Endodermal cell (in vitro differentiated cells): Measurements from ENCODE around the gene CAMSAP1. TPM values are rescaled to one million over a fixed set of nuclear protein-coding genes. Genes with fewer than 3 reads are reported as not detected.
A peak's percentile ranks its signal among the peaks of the same experiment; 100 is the strongest.

Experiments
- DNase-seq: peaks from one replicate; pipeline ENCODE4 v3.0.0-alpha.2; 2017
- H3K27ac ChIP-seq: 2 replicates; pipeline ENCODE4 v1.5.1; 2013; ENCODE audit warnings: mild to moderate bottlenecking, low read depth, low read length, moderate library complexity
- H3K27me3 ChIP-seq: 2 replicates; pipeline ENCODE4 v1.6.1; 2013; ENCODE audit warnings: mild to moderate bottlenecking, low read length, moderate library complexity; ENCODE audit not compliant: insufficient read depth, control insufficient read depth, poor library complexity, severe bottlenecking
- H3K36me3 ChIP-seq: 2 replicates; pipeline ENCODE4 v1.7.0; 2013; ENCODE audit warnings: mild to moderate bottlenecking, low read length, moderate library complexity; ENCODE audit not compliant: control insufficient read depth, insufficient read depth
- H3K4me1 ChIP-seq: one replicate; pipeline ENCODE4 v1.7.0; 2013; ENCODE audit warnings: low read length; ENCODE audit not compliant: control insufficient read depth, insufficient read depth
- H3K4me3 ChIP-seq: 2 replicates; pipeline ENCODE4 v1.5.1; 2013; ENCODE audit warnings: mild to moderate bottlenecking, low read length, moderate library complexity
- H3K9ac ChIP-seq: 2 replicates; pipeline ENCODE4 v1.6.1; 2013; ENCODE audit warnings: mild to moderate bottlenecking, low read length, moderate library complexity; ENCODE audit not compliant: poor library complexity, severe bottlenecking; ENCODE audit errors: extremely low read depth
- H3K9me3 ChIP-seq: 2 replicates; pipeline ENCODE4 v1.6.1; 2013; ENCODE audit warnings: mild to moderate bottlenecking, low read length, moderate library complexity; ENCODE audit not compliant: control insufficient read depth
- H3K27ac Mint-ChIP-seq: 2 replicates; pipeline ENCODE4 v1.8.0; 2020; ENCODE audit warnings: mixed read lengths
- H3K27me3 Mint-ChIP-seq: 2 replicates; pipeline ENCODE4 v1.8.0; 2021; ENCODE audit warnings: mild to moderate bottlenecking, mixed read lengths; ENCODE audit not compliant: insufficient read depth
- H3K36me3 Mint-ChIP-seq: 2 replicates; pipeline ENCODE4 v1.8.0; 2020; ENCODE audit warnings: low read depth, mixed read lengths
- H3K4me1 Mint-ChIP-seq: 2 replicates; pipeline ENCODE4 v1.8.0; 2020; ENCODE audit warnings: mixed read lengths
- H3K4me3 Mint-ChIP-seq: 2 replicates; pipeline ENCODE4 v1.8.0; 2020; ENCODE audit warnings: mild to moderate bottlenecking, moderate library complexity, mixed read lengths
- H3K9me3 Mint-ChIP-seq: 2 replicates; pipeline ENCODE4 v1.8.0; 2020; ENCODE audit warnings: mild to moderate bottlenecking, mixed read lengths
- WGBS, 2 experiments: methylation state at CpG; one replicate each; pipeline versions ENCODE4 v1.1.5 to v1.1.7; 2013; ENCODE audit warnings: missing lambda C conversion rate in 2 of 2, mixed read lengths in 1 of 2; ENCODE audit not compliant: insufficient coverage in 1 of 2, insufficient read length in 1 of 2; 5-methylcytosine and 5-hydroxymethylcytosine counted together
- total RNA-seq, 2 donors: library from RNA; stranded (reverse); fragmentation: NEBNext Ultra II Directional in 1 of 2; extraction: Animal tissue kit (Norgen Biotek cat#: 25700) in 1 of 2; gene quantifications; 2 replicates in 1 of 2; 3 replicates in 1 of 2; pipeline ENCODE4 v1.2.1, GENCODE V29; 2021
- TF ChIP-seq, protein P1 (sequence below): fragments of 200-600 bp; sonication (generic); conservative IDR thresholded peaks from 2 replicates; pipeline ENCODE4 v1.5.0; 2021; ENCODE audit warnings: antibody characterized with exemption, mild to moderate bottlenecking

The CAMSAP1 gene
- total RNA-seq, 2 donors from 2014 or later = 40.1 to 43.1 TPM

- Histone ChIP-seq H3K9ac (no peak overlapping the region), H3K27me3 (no peaks in the 10 kb centered on the region), H3K36me3 (peaks cover 78% of the 10 kb centered on the region), H3K9me3 (no peaks in the 10 kb centered on the region), H3K4me1 (no peaks in the 10 kb centered on the region), H3K27ac (no peak overlapping the region), H3K4me3 (no peak overlapping the region)
- Mint-ChIP-seq H3K36me3 (peaks cover 92% of the 10 kb centered on the region), H3K27ac (peak overlapping the region; percentile 72), H3K27me3 (no peaks in the 10 kb centered on the region), H3K4me3 (no peak overlapping the region), H3K4me1 (no peaks in the 10 kb centered on the region), H3K9me3 (no peaks in the 10 kb centered on the region)
- TF ChIP-seq, protein P1, sequence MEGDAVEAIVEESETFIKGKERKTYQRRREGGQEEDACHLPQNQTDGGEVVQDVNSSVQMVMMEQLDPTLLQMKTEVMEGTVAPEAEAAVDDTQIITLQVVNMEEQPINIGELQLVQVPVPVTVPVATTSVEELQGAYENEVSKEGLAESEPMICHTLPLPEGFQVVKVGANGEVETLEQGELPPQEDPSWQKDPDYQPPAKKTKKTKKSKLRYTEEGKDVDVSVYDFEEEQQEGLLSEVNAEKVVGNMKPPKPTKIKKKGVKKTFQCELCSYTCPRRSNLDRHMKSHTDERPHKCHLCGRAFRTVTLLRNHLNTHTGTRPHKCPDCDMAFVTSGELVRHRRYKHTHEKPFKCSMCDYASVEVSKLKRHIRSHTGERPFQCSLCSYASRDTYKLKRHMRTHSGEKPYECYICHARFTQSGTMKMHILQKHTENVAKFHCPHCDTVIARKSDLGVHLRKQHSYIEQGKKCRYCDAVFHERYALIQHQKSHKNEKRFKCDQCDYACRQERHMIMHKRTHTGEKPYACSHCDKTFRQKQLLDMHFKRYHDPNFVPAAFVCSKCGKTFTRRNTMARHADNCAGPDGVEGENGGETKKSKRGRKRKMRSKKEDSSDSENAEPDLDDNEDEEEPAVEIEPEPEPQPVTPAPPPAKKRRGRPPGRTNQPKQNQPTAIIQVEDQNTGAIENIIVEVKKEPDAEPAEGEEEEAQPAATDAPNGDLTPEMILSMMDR = no peak
- WGBS, 2 experiments = 95 to 99% methylated on average over 27 to 43 of the region's 43 CpGs
- no peak for DNase-seq
Observed at GRCh38 chr9:135818718-135819475, 88.4 kb downstream of the CAMSAP1 start.

- no peak for DNase-seq
- Mint-ChIP-seq H3K9me3 (no peaks in the 10 kb centered on the region), H3K27ac (no peak overlapping the region), H3K27me3 (no peaks in the 10 kb centered on the region), H3K4me3 (no peak overlapping the region), H3K4me1 (no peaks in the 10 kb centered on the region), H3K36me3 (peaks cover 90% of the 10 kb centered on the region)
- Histone ChIP-seq H3K9me3 (no peaks in the 10 kb centered on the region), H3K27me3 (no peaks in the 10 kb centered on the region), H3K4me1 (no peaks in the 10 kb centered on the region), H3K4me3 (no peak overlapping the region), H3K9ac (no peak overlapping the region), H3K27ac (no peak overlapping the region), H3K36me3 (peaks cover 76% of the 10 kb centered on the region)
- TF ChIP-seq, protein P1 = no peak
- WGBS, 2 experiments = 95 to 96% methylated on average over 46 to 66 of the region's 66 CpGs
Observed at GRCh38 chr9:135817951-135818717, 89.2 kb downstream of the CAMSAP1 start.

DNA sequence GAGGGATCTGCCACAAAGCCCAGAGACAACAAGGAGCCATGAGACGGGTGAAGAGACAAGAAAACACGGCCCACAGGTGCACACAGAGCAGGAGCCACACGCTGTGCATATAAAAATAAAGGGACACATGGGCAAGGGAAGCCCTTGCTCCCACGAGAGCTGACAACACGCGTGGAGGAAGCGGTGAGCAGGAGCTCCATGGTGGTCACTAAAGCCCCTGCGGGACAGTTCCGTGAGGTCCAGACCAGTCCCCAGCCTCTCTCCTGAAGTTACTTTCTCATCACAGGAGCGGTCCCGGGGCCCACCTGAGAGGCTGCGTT lies 90.7 kb downstream of the CAMSAP1 start:
- H3K36me3 ChIP-seq = peaks cover 71% of the 10 kb centered on the region
- H3K4me3 ChIP-seq = no peak overlapping the region
- Mint-ChIP-seq H3K4me1 (no peaks in the 10 kb centered on the region), H3K27ac (peak overlapping the region; percentile 37), H3K9me3 (no peaks in the 10 kb centered on the region), H3K36me3 (peaks cover 89% of the 10 kb centered on the region), H3K4me3 (no peak overlapping the region), H3K27me3 (no peaks in the 10 kb centered on the region)
- TF ChIP-seq, protein P1 = no peak
- 98 to 99% methylated on average over 12 of the region's 12 CpGs for WGBS, 2 experiments
- H3K9me3 ChIP-seq = no peaks in the 10 kb centered on the region
- H3K4me1 ChIP-seq = no peaks in the 10 kb centered on the region
- DNase-seq = peak; percentile 41
- no peak overlapping the region for H3K27ac ChIP-seq
- H3K9ac ChIP-seq = no peak overlapping the region
- H3K27me3 ChIP-seq = no peaks in the 10 kb centered on the region
